MM.1S (cell line): ENCODE measurements around the gene UBAC2.

ENCODE experiments used
- EZH2 ChIP-seq: fragments of 300-600 bp; sonication (generic); optimal IDR thresholded peaks from 2 replicates; pipeline ENCODE3; 2017; ENCODE audit warnings: low read depth, mild to moderate bottlenecking, antibody characterized with exemption, low read length, mixed read lengths
- TF ChIP-seq, protein P1 (sequence below): fragments of 300-600 bp; sonication (generic); IDR thresholded peaks from 2 replicates; pipeline ENCODE4 v1.5.1; 2016; ENCODE audit warnings: antibody characterized with exemption, low read length, mixed read lengths

DNA sequence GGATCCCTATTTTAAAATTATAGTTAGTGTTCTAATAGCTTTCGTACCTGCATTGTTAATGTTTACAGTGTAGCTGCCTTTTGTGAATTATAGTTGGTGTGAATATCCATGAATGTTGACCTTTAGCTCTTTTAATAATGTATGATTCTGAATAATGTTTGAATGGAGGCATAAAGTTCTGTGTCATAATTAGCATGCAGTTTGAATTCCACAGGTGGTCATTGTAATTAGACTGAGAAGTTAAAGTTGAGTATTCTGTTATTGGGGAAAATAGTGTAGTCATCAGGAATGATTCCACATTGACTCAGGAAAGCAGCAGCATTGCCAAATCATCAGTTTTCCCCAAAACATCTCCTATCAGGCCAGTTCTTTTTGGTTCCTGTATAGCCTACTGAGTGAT is 45.4 kb downstream of the UBAC2 start:
- TF ChIP-seq, protein P1, sequence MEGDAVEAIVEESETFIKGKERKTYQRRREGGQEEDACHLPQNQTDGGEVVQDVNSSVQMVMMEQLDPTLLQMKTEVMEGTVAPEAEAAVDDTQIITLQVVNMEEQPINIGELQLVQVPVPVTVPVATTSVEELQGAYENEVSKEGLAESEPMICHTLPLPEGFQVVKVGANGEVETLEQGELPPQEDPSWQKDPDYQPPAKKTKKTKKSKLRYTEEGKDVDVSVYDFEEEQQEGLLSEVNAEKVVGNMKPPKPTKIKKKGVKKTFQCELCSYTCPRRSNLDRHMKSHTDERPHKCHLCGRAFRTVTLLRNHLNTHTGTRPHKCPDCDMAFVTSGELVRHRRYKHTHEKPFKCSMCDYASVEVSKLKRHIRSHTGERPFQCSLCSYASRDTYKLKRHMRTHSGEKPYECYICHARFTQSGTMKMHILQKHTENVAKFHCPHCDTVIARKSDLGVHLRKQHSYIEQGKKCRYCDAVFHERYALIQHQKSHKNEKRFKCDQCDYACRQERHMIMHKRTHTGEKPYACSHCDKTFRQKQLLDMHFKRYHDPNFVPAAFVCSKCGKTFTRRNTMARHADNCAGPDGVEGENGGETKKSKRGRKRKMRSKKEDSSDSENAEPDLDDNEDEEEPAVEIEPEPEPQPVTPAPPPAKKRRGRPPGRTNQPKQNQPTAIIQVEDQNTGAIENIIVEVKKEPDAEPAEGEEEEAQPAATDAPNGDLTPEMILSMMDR: no peak
- no peak for TF ChIP-seq EZH2
